ENCODE measurements around the gene MAJIN.
A peak's percentile ranks its signal among the peaks of the same experiment; 100 is the strongest.

MAJIN gene

DNA sequence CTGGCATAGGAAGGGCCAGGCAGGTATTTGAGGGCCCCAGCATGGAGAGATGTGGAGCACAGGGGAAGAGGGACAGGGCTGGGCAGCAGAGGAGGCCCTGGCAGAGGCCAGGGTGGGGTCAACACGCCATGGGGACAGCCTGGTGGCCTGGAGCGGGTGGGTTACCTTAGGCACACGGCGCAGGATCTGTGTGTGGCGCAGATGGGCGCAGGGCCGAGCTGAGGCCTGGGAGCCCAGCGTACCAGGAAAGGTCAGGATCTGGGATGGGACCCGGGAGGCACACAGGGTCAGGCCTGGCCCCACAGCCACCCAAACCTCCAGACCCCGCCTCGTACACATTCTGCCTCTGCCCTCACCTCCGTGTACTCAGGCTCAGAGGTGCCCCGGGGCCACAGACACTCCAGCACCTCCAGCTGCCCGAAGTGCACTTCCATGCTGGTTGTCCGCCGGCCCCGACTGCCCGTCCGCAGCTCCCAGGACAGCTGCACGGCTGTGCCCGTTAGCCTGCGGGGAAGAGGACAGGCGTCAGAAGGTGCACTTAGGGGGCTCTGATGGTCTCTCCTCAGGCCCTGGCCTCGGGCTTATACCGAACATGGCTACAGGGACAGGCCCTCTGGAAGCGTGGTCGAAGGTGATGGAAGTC is 61.3 kb downstream of the MAJIN start:
- DNase-seq, result no peak

DNA sequence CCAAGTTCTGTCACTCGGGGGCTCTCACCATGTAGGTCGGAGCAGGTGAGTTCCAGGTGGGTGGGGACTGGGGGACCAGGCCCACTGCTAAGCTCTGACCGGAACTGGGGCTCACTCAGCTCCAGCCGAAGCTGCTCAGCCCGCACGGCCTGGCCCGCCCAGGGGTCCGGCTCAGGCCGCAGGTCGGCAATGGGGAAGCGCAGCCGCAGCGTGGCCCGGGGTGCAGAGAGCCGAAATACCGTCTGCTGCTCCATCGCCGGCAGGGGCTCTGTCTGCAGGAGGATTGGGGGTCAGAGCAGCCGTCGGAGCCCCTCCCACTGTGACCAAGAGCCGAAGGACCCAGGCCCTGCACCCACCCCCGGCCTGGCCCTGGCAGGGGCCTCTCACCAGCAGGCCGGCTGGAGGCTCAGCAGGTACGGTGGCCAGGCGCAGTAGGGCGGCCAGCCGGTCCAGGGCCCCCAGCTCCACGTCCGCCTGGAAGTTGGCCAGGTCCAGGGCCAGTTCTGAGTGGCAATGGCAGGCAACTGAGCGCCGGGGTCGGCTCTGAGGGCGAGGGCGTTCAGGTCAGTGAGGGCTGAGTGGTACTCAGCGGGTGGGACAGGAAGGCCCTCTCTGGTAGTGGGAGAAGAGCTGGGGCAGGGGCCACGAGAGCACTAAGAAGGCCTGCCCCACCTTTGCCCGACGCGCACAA is 62.1 kb downstream of the MAJIN start:
- no peak for DNase-seq

DNA sequence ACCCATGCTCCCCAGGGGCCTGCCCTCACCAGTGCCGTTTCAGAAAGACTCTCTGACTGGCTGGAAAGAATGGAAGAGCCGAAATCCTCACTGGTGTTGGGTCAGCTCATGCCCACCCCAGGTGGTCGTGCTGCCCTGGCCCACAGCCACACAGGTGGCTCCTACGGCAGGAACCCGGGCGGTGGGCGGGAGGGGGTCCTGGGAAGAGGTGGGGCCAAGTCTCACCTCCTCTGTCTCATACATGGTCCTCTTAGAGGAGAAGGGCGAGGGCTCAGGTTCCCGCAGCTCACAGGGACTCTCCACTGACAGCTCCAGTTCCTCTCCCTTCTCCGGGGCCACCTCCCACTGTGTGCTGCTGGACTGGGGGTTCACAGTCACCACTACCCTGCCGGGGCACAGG is 63.1 kb downstream of the MAJIN start:
- DNase-seq, result no peak

DNA sequence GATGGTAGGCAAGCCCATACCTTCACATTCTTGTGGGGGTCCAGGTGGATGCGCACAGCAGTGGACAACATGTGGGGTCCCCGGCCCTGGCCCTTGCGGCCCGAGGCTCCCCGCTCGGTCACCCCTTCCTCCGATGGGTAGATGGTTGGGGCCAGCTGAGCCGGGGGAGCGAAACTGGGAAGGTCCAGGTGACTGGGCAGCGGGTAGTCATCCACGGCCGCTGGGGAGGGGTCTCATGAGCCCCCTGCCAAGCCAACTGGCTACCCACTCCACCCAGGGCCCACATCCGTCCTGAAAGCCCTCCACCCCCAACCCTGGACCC is 65.6 kb downstream of the MAJIN start:
- no peak for DNase-seq

DNA sequence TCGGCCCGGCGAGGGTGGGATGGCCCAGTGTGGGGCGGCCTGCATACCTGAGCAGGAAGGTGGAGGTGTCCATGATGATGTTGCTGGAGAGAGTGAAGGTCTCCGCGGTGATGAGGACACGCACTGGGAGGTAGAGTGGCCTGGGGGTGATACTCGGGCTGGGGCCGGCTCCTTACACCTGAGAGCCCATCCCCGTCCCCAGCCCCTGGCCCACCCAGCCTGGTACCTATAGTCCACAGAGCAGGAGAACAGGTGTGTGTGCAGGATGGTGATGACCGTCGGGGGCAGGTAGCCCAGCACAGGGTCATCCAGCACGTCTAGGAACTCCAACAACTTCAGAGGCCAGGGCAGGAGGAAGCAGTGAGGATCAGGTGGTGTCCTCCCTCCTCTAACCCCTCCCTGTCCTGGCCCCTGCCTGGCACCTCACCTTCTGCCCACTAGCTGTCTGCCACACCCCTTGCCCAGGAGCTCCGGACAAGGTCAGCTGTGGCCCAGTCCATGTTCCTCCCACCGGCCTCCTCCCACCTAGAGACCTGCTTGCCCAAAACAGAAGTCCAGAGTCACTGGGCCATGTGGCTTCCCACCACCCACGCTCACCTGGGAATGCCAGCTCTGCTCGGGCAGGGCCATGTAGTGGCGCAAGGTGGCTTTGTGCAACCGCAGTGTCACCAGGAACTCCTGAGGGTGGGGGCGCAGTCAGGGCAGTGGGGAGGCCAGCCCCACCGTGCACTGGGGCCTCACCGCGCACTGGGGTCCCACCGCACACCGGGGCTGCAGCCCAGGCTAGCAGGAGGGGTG is 66.2 kb downstream of the MAJIN start:
- no peak for DNase-seq

DNA sequence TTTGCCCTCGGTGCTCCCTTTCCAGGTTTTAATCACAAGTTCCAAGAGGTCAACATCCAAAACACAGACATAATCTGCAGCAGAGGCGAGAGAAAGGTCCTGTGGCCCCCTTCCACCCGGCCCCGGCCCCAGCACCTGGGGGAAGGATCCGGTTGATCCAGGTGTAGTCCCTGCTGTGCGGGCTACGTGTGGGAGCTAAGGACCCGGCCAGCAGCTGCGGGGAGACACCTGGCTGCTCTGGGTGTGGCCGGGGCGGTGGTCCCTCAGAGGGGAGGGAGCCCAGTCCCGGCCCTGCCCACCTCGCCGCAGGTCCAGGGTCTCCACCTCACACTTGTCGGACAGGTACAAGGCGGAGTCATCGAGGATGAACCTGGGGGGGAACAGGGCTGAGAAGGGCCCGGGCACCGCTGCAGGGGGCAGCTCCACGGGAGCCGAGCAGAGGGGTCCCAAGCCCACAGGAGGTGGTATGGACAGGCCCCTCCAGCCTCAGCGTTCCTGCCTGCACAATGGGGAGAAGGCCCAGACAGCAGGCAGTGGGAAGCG is 68.5 kb downstream of the MAJIN start:
- no peak for DNase-seq

DNA sequence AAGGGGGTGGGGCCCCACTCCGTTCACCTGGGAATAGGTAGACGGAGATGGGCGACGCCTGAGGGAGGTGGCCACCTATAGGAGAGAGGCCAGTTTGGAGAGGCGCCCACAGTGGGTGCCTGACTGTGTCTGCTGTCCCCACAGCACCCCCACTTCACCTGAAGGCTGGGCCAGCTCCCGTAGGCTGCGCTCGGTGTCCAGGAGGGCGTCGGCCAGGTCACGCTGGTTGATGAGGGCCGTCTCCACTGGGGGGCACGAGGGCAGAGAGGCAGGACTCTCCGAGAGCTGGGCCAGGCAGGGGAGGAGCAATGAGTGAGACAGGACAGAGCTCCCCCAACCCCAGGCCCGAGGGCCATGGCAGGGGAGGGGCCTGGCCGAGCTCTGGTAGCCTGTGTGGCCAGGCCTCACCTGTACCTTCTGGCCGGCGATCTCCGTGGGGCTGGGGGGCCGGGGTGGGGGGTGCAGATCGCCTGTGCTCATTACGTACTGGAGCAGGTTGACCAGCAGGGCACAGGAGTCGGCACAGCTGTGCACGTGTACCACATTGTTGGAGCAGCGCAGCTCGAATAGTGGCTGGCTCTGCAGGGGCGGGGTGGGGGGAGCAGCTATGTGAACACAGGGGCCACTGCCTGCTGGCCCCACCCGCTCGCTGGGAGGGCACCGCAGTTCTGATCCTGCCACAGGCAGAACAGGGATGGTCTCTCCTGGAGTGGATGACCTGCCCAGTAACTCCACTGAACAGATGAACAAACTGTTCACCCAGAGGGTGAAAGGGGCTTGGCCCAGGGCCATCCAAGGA is 69.6 kb downstream of the MAJIN start:
- no peak for DNase-seq

DNA sequence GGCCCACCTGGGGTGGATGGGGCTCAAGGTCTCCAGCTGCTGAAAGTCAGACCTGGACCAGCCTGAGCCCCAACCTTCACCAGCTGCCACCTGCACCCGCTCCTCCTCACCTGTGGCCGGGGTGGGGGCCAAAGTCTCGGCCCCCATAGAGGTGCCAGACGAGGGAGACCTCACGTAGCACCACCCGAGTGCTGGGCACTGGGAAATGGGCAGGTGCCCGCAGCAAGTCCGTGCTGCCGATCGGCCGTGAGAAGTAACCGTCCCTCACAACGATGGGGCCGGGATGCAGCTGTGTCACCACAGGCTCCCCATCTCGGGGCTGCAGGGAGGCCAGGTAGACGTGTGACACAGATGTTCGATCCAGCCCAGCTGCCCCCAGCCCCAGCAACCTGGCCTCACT is 71.1 kb downstream of the MAJIN start:
- no peak for DNase-seq

DNA sequence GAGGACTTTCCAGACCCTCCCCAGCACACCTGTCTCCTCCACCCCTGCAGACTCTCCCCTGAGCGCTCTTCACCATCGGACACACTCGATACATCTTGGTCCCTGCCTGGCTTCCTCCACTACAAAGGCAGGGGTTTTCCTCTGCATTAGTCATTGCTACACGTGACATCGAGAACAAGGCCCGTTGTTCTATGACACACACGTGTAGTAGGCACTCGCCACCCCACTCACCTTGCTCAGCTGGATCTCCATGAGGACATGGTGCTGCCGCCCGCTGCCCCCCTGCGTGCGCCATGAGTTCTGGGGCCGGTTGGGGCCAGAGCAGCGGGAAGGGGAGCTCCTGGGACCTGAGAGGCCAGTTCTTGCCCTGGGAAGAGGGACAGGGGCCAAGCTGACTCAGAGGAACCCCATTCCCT is 71.6 kb downstream of the MAJIN start:
- no peak for DNase-seq

DNA sequence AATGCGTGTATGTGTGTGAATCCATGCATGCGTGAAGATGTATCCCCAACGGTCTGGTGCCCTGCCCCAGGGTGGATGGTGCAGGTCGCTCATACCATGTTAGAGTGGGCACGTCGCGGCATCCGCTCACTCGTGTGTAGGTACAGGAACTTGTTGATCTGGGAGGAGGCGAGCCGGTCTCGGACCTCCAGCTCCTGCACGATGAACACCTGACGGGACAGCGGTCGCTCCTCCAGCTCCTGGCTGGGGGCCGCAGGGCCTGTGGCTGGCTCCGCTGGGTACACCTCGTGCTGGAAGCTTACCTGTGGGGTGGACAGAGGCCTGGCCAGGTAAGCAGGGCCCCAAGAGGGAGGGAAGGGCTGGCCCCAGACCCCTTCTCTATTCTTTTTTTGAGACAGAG is 73.4 kb downstream of the MAJIN start:
- DNase-seq, result no peak

DNA sequence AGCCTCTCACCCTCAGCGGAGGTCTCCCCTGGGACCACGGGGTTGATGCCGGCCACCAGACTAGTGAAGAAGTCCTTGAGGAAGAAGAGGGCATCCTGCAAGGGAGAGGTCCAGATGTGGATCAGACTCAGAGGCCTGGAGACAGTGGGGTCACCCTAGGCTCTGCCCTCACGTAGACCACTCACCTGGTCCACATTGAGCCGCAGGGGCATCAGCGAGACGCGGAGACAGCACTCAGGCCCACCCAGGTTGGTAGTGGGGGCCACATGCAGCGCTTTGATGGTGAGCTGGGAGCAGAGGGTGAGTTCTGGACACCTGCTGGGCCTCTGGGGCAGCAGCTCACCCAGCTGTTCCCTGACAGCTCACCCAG is 73.8 kb downstream of the MAJIN start:
- no peak for DNase-seq

DNA sequence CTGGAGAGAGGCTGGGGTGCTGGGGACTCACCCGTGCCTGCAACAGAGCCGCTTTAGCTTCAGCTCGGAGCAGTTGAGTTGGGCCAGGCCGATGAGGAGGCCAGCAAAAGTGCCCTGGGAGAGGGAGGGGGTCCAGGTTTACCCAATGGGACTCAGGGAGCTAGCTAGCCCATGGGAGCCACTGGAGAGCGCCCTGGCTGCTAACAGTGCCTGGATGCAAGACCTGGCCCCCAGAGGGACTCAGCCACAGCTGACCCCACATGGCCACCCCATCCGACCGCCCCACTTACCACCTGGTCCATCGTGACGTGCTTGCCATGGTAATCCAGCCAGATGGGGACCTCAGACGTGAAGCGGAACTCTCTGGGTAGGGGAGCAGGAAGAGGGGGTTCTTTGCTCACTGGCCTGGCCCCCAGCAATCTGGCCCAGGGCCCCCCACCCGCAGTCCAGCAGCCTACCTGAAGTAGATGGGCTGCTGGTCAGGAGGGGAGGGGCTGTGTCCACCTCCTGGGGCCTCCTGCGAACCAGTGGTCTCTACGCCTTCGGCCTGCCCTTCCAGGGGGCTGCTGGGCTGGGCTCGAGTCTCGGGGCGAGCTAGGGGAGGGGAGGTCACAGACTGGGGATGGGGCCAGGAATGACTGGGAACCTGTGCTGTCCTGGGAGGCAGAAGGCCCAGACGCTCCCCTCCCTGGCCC is 74.4 kb downstream of the MAJIN start:
- no peak for DNase-seq

DNA sequence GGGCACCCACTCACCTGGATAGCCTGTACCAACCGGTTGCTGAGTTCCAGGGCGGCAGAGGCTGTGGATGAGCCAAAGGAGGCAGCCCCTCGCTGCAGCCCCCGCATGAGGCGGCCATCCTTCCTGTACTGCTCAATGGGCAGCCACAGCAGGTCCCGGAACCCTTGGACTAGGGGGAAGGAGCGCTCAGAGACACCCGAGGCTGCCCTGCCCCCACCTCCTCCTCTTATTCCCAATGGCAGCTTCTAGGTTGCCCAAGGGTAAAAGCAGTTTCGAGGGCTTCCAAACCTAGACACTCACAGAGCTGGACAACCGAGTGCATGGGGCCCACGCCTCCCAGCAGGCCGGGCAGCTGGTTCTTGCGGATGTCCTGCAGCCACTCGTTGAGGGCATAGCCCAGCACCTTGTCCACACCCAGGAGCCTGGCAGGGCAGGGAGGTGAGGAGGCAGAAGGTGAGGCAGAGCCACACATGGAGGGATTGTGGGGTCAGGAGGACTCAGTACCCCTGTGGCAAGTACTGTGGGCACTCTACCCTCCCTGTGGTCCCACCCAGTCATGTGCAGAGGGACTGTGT is 75.4 kb downstream of the MAJIN start:
- no peak for DNase-seq

DNA sequence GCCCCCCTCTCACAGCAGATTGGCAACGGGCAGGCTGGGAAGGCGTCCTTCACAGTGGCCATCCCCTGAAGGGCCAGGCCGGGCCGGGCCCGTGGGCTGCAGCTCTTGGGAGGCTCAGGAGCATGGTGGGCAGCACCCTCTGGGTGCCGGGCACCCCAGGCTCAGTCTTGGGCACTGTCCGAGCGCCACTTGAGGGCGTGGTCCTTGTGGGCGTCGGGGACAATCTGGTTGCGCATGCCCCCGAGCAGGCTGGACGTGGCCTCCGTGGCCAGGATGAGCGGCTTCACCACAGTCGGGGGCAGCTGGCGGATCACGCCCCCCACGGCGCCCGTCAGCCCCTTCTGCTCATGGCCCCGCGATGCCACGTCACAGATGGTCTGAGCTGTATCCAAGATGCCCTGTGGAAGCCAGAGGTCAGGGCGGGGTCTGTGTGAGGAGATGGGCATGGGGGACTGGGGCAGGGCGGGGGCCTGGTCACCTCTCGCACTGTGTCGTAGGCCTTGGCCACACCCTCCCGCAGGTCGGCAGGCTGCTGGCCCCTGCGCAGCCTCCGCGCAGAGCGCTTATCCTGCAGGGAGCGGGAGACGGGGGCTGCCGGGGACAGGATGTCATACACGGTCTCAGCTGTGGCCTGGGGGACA is 77.0 kb downstream of the MAJIN start:
- DNase-seq, result no peak

DNA sequence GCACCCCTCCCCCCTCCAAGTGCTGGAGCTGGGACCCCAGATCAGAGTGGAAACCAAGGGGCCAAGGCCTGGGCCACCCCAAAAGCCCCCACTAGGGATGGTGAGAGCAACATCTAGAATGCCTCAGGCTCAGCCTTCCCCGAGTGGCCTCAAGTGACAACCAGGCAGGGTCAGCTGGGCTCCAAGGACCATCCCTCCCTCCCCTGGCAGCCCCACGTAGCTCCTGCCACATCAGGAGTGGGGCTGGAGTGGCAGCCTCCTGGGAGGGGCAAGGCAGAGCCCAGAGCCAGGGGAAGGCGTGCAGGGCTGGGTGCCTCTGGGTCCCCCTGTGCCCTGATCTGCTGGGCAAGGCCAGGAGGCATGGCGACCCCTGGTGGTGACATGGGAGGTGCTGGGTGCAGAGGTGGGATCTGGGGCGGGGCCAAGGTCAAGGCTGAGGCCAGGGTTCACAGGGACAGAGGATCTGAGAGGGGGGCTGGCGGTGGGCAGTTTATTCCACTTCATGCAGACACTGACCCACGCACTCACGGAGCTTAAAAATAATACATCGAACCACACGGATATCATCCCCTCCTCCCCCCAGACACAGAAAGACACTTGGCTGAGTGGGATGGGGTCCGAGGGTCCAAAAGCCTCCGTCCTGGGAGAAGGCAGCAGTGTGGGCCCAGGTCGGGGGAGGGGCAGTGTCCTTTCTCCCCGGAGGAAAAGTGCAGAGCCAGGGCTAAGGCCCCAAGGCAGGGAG is 77.7 kb downstream of the MAJIN start:
- peak; percentile 32 to 73 for DNase-seq

DNA sequence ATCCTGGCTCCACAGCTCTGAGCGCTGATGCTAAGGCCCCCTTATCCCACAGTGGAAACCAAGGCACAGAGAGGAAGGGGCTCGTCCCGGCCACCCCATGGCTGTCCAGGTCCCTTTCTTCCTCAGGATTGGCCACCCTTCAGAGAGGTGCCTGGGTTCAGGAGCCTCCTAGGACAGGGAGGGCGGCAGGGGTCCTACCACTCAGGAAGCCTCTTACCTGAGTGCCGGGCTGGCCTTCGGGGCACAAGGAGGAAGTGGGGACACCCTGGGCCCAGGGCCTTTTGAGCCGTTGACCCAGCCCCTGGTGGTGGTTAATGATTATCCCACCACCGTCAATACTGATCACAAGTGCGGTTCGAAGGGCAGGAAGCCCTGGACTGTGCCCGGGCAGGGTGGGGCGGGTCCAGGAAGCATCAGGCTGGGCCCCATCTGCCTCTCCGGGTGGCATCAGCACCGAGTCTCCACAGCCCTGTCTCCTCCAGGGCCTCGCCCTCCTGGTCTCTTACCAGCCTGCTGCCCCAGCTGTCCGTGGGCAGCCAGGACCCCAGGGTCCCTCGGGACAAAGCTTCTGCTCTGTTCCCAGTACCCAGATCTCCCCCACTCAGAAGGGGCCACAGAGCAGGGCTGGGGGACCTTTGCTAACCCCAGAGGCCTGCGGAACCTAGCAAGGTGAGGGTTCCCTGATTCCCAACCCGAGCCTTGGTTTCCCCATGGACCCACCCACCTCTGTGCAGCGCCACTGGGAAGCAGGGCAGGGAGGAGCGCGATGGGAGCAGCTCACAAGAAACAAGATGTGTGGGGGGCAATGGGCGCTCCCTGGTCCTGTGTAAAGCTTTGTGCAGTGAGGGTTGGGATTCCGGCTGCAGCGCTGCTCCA is 78.5 kb downstream of the MAJIN start:
- DNase-seq, result no peak

DNA sequence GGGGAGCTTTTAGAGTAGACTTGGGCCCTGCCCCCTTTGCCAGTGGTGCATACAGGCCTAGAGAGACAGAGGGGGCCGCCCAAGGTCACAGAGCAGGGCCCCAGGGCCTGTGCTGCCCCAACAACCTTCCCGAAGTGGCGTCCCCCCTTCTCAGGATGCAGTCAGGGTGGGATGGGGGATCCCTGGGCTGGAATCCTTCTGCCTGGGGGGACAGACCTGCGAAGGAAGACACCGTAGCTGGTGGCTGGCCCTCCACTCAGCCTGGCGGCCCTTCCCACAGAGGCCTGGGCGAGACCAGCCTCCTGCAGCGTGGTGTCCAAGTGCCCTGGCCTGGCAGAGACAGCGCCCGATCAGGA is 79.1 kb downstream of the MAJIN start:
- DNase-seq, result no peak

DNA sequence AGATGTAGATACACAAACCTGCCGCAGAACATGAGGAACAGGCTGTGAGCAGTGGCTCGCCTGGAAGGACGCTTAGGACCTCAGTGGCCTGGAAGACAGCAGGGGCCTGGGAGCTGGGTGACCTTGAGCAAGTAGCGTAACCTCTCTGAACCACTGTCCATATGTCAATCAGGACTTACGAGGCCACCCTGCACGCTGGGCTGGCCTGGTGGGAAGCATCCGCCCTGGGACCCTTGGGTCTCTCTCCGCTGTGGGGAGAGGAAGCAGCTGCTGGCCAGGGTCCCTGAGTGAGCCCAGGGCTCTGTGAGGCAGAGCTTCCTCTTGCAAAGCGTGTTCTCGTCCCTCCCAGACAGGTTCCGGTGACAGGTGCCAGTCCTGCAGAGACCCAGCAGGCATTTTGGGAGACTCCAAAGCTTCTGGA is 79.5 kb downstream of the MAJIN start:
- no peak for DNase-seq

DNA sequence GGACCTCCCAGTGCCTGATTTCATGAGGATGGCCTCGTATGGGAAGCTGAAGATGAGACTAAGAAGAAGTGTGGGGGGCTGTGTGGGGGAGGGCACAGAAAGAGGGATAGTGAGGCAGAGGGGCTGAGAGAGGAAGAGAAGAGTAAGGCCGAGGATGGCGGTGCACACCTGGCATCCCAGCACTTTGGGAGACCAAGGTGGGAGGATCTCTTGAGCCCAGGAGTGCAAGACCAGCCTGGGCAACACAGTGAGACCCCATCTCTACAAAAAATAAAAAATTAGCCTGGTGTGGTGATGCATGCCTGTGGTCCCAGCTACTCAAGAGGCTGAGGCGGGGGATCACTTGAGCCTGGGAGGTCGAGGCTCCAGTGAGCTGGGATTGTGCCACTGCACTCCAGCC is 80.0 kb downstream of the MAJIN start:
- no peak for DNase-seq
